ENCODE data around the gene ELMO1.

DNA sequence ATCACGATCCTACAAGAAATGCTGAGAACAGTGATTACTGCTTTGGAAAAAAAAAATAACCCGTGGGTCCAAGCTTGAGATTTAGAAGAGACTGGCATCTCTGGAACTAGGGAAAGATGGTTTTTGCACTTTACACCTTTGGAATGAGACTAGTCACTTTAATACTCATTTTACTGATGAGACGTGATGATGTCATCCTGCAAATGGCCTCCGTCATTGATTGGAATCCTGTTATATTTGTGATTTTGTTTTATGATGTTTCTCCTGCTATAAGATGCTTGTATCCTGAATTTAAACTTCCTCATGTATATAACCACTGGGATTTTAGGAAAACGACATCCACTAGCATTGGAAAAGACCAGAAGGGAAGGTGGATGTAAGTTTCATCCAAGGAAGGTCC lies 363.1 kb downstream of the ELMO1 start:
- TF ChIP-seq, protein P1, sequence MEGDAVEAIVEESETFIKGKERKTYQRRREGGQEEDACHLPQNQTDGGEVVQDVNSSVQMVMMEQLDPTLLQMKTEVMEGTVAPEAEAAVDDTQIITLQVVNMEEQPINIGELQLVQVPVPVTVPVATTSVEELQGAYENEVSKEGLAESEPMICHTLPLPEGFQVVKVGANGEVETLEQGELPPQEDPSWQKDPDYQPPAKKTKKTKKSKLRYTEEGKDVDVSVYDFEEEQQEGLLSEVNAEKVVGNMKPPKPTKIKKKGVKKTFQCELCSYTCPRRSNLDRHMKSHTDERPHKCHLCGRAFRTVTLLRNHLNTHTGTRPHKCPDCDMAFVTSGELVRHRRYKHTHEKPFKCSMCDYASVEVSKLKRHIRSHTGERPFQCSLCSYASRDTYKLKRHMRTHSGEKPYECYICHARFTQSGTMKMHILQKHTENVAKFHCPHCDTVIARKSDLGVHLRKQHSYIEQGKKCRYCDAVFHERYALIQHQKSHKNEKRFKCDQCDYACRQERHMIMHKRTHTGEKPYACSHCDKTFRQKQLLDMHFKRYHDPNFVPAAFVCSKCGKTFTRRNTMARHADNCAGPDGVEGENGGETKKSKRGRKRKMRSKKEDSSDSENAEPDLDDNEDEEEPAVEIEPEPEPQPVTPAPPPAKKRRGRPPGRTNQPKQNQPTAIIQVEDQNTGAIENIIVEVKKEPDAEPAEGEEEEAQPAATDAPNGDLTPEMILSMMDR (IDR thresholded peaks at IDR 0.05): no peak
- TF ChIP-seq POLR2A (IDR thresholded peaks at IDR 0.05): no peak

All from heart left ventricle (tissue), 13 donors.